Stomach (tissue), 9 donors: ENCODE measurements around the gene SURF1. TPM values are rescaled to one million over a fixed set of nuclear protein-coding genes. Genes with fewer than 3 reads are reported as not detected.
"Not testable (repeated sequence)": the region's sequence is repeated elsewhere in the genome, so short reads cannot be mapped to it uniquely, and the experiment has no call there.

ENCODE experiments used
- DNase-seq, 2 donors: peaks; one replicate each; pipeline versions ENCODE4 v3.0.0 to v3.0.0-alpha.2; 2013 to 2019
- H3K27ac ChIP-seq, 5 donors: fragments of 200-600 bp in 4 of 5; sonication (generic) in 4 of 5; one replicate each; pipeline ENCODE4 v1.5.1; 2013 to 2019; ENCODE audit warnings: mild to moderate bottlenecking in 1 of 5, moderate library complexity in 1 of 5
- H3K27me3 ChIP-seq, 3 donors: fragments of 200-600 bp; sonication (generic); one replicate each; pipeline ENCODE4 v1.5.1; 2017 to 2019; ENCODE audit warnings: mixed run types in 1 of 3
- H3K36me3 ChIP-seq, 4 donors: fragments of 200-600 bp; sonication (generic); 1 replicate in 3 of 4; 2 replicates in 1 of 4; pipeline ENCODE4 v1.5.1; 2016 to 2019
- H3K4me1 ChIP-seq, 4 donors: fragments of 200-600 bp; sonication (generic); one replicate each; pipeline ENCODE4 v1.5.1; 2016 to 2019
- H3K4me3 ChIP-seq, 4 donors: fragments of 200-600 bp; sonication (generic) in 3 of 4; one replicate each; pipeline ENCODE4 v1.5.1; 2016 to 2019; ENCODE audit warnings: mild to moderate bottlenecking in 1 of 4
- H3K9me3 ChIP-seq, 4 donors: fragments of 200-600 bp; sonication (generic); one replicate each; pipeline ENCODE4 v1.5.1; 2016 to 2019
- CTCF ChIP-seq, 7 experiments: fragments of 450-650 bp in 4 of 7; fragments of 200-600 bp in 3 of 7; sonication (generic) in 3 of 7; IDR thresholded peaks; one replicate each; pipeline ENCODE4 v1.5.1; 2016 to 2019; ENCODE audit warnings: antibody characterized with exemption in 7 of 7, control low read depth in 2 of 7, mild to moderate bottlenecking in 1 of 7
- EP300 ChIP-seq: sonication (generic); formaldehyde crosslinking; IDR thresholded peaks from one replicate; pipeline ENCODE4 v1.6.1; 2017; ENCODE audit warnings: antibody characterized with exemption
- POLR2A ChIP-seq, 4 donors: fragments of 450-650 bp; IDR thresholded peaks; one replicate each; pipeline ENCODE4 v1.6.1; 2016; ENCODE audit warnings: antibody characterized with exemption in 4 of 4, control low read depth in 2 of 4, mild to moderate bottlenecking in 1 of 4, moderate library complexity in 1 of 4
- POLR2AphosphoS5 ChIP-seq, 3 donors: sonication (generic); formaldehyde crosslinking; IDR thresholded peaks; one replicate each; pipeline ENCODE4 v1.6.1; 2016; ENCODE audit warnings: antibody characterized with exemption in 3 of 3
- WGBS, 5 donors: extraction: QIAGEN DNeasy Blood & Tissue Kit in 3 of 5; methylation state at CpG; one replicate each; pipeline versions ENCODE4 v1.1.5 to v1.1.7; 2013 to 2018; 5-methylcytosine and 5-hydroxymethylcytosine counted together
- intact Hi-C: fragments of 100-400 bp; cut with DNase I; formaldehyde crosslinking; loops from one replicate; pipeline ENCODE4 v1.15.1; 2023; ENCODE audit warnings: low total_unique reads
- polyA plus RNA-seq, 3 donors: library from polyadenylated mRNA; stranded (reverse); fragments of 200-250 nt; gene quantifications; one replicate each; pipeline ENCODE4 v1.2.3, GENCODE V29; 2013
- total RNA-seq, 5 donors: library from RNA; depleted of rRNA; stranded (reverse); fragments of >200 nt; gene quantifications; one replicate each; pipeline versions ENCODE4 v1.1.0 to v1.2.3, GENCODE V29; 2014 to 2016
- donor health status: healthy with polysubstance abuse.
- donor health status: Bipolar disorder and iron deficiency.
- donor health status: healthy.

SURF1 gene
- total and polyA plus RNA-seq, 8 donors: 1.7 to 118 (median 45.3) TPM

GRCh38 chr9:133340916-133341315 lies 15.4 kb downstream of the SURF1 start:
- peak overlapping the region in 2 of 5 donors; percentile 21 to 39 for H3K27ac ChIP-seq
- no peak for DNase-seq
- H3K27me3 ChIP-seq: no peaks in the 10 kb centered on the region
- H3K4me1 ChIP-seq: peaks cover 5 to 46% (median 18%) of the 10 kb centered on the region in 4 donors
- intact Hi-C loops: no loop called here
- WGBS, 5 donors: 86 to 91% (median 89%) methylated on average over 13 of the region's 13 CpGs
- H3K4me3 ChIP-seq: peak overlapping the region in 1 of 4 donors; percentile 21
- no peak for TF ChIP-seq CTCF (IDR thresholded peaks at IDR 0.05)
- TF ChIP-seq POLR2A (IDR thresholded peaks at IDR 0.05): no peak
- no peak for TF ChIP-seq POLR2AphosphoS5 (IDR thresholded peaks at IDR 0.05)
- no peak for TF ChIP-seq EP300
- no peaks in the 10 kb centered on the region for H3K9me3 ChIP-seq
- H3K36me3 ChIP-seq: peaks cover 58 to 76% (median 71%) of the 10 kb centered on the region in 4 donors

GRCh38 chr9:133340256-133340655 lies 16.0 kb downstream of the SURF1 start:
- H3K36me3 ChIP-seq: peaks cover 53 to 70% (median 65%) of the 10 kb centered on the region in 4 donors
- no peak for TF ChIP-seq CTCF (IDR thresholded peaks at IDR 0.05)
- TF ChIP-seq POLR2A (IDR thresholded peaks at IDR 0.05): no peak
- no peak for TF ChIP-seq POLR2AphosphoS5 (IDR thresholded peaks at IDR 0.05)
- TF ChIP-seq EP300: no peak
- no peaks in the 10 kb centered on the region for H3K27me3 ChIP-seq
- intact Hi-C loops: no loop called here
- H3K27ac ChIP-seq: peak overlapping the region in 2 of 5 donors; percentile 21 to 39
- H3K4me1 ChIP-seq: peaks cover 6 to 45% (median 15%) of the 10 kb centered on the region in 4 donors
- no peaks in the 10 kb centered on the region for H3K9me3 ChIP-seq
- no peak for DNase-seq
- WGBS, 5 donors: 59 to 86% (median 74%) methylated on average over 2 to 3 of the region's 3 CpGs
- peak overlapping the region in 1 of 4 donors; percentile 21 for H3K4me3 ChIP-seq

- WGBS, 5 donors: 70 to 85% (median 72%) methylated on average over 5 of the region's 5 CpGs
- no peaks in the 10 kb centered on the region for H3K27me3 ChIP-seq
- TF ChIP-seq EP300 (no peak), CTCF (IDR thresholded peaks at IDR 0.05) (no peak), POLR2A (IDR thresholded peaks at IDR 0.05) (no peak), POLR2AphosphoS5 (IDR thresholded peaks at IDR 0.05) (no peak)
- H3K4me3 ChIP-seq: no peak overlapping the region
- peaks cover 13 to 51% (median 21%) of the 10 kb centered on the region in 4 donors for H3K4me1 ChIP-seq
- H3K36me3 ChIP-seq: peaks cover 49 to 64% (median 58%) of the 10 kb centered on the region in 4 donors
- H3K27ac ChIP-seq: peak overlapping the region in 1 of 5 donors; percentile 21
- intact Hi-C loops: no loop called here
- no peak for DNase-seq
- H3K9me3 ChIP-seq: no peaks in the 10 kb centered on the region
Measured at GRCh38 chr9:133339641-133340040, 16.6 kb downstream of the SURF1 start.

GRCh38 chr9:133335924-133336811 lies 20.1 kb downstream of the SURF1 start, which contains the start of gene SURF6:
Gene SURF6, minus strand, starts transcription at chr9:133336188. Its CDS starts 56 bp downstream, at chr9:133336132.
- TF ChIP-seq POLR2AphosphoS5 (IDR thresholded peaks at IDR 0.05): peak; percentile 84 to 99 (median 97)
- no peak for TF ChIP-seq EP300
- H3K27ac ChIP-seq: peak within 1 kb of the TSS; percentile 72 to 81 (median 78)
- peak; percentile 93 to 97 for DNase-seq
- H3K36me3 ChIP-seq: peaks cover 54 to 64% (median 58%) of the 10 kb centered on the region in 4 donors
- peaks cover 21 to 51% (median 33%) of the 10 kb centered on the region in 4 donors for H3K4me1 ChIP-seq
- no peaks in the 10 kb centered on the region for H3K27me3 ChIP-seq
- H3K4me3 ChIP-seq: peak within 1 kb of the TSS; percentile 67 to 94 (median 83)
- intact Hi-C loops: no loop called here
- H3K9me3 ChIP-seq: no peaks in the 10 kb centered on the region
- 3 to 11% (median 4%) methylated on average over 26 to 70 of the region's 70 CpGs for WGBS, 5 donors

- intact Hi-C loops: not testable (repeated sequence)
Measured at GRCh38 chr9:133334888-133335287, 21.4 kb downstream of the SURF1 start.

More at GRCh38 chr9:133334888-133335287, 21.4 kb downstream of the SURF1 start:
- DNase-seq, H3K27me3 ChIP-seq, H3K9me3 ChIP-seq: not testable (repeated sequence)
- H3K4me3 ChIP-seq: peak overlapping the region; percentile 67 to 94 (median 83)
- 57 to 65% (median 57%) methylated on average over 11 of the region's 11 CpGs for WGBS, 5 donors
- H3K27ac ChIP-seq: peak overlapping the region in 2 of 5 donors; percentile 11 to 81
- peaks cover 21 to 38% (median 33%) of the 10 kb centered on the region in 4 donors for H3K4me1 ChIP-seq
- H3K36me3 ChIP-seq: peaks cover 47 to 64% (median 58%) of the 10 kb centered on the region in 4 donors
